A673 (cell line): ENCODE measurements around the gene UBE2E2. TPM values are rescaled to one million over a fixed set of nuclear protein-coding genes. Genes with fewer than 3 reads are reported as not detected.

Source experiments
- BruUV-seq: library from RNA; stranded (reverse); fragments of 400-500 nt; replicated peaks from 2 replicates; lab custom pipeline; 2021; lab: Mats Ljungman, UMichigan
- CTCF ChIA-PET: fragments of 300-600 bp; sonication (Branson Sonifier 250); formaldehyde crosslinking; loops from one replicate; lab custom pipeline; 2022; ENCODE audit warnings: antibody characterized with exemption; lab: Charles Lee
- POLR2A ChIA-PET: fragments of 300-600 bp; sonication (Branson Sonifier 250); formaldehyde crosslinking; loops from one replicate; lab custom pipeline; 2022; ENCODE audit warnings: antibody characterized with exemption; ENCODE audit not compliant: low non-redundant PET; lab: Charles Lee
- DNase-seq: peaks from one replicate; pipeline ENCODE4 v3.0.0-alpha.2; 2015; ENCODE audit warnings: low spot score
- H3K27ac ChIP-seq: fragments of 200-600 bp; sonication (generic); 2 replicates; pipeline ENCODE4 v1.5.1; 2016; ENCODE audit warnings: mixed run types, low read depth, mild to moderate bottlenecking, mixed read lengths, antibody characterized with exemption, low read length; ENCODE audit not compliant: poor library complexity, severe bottlenecking
- H3K27me3 ChIP-seq: fragments of 200-600 bp; sonication (generic); replicated peaks from 2 replicates; pipeline ENCODE4 v1.6.1; 2017; ENCODE audit warnings: mixed run types, low read depth, mild to moderate bottlenecking, mixed read lengths, antibody characterized with exemption, low read length; ENCODE audit not compliant: insufficient read depth, poor library complexity
- H3K36me3 ChIP-seq: fragments of 200-600 bp; sonication (generic); 2 replicates; pipeline ENCODE4 v1.6.1; 2016; ENCODE audit warnings: mixed run types, mild to moderate bottlenecking, mixed read lengths, antibody characterized with exemption, low read length; ENCODE audit not compliant: insufficient read depth, poor library complexity, severe bottlenecking
- H3K4me1 ChIP-seq: fragments of 200-600 bp; sonication (generic); 2 replicates; pipeline ENCODE4 v1.6.1; 2017; ENCODE audit warnings: mixed run types, mild to moderate bottlenecking, mixed read lengths, antibody characterized with exemption, low read length; ENCODE audit not compliant: insufficient read depth, poor library complexity, severe bottlenecking
- H3K4me3 ChIP-seq: fragments of 200-600 bp; sonication (generic); 2 replicates; pipeline ENCODE4 v1.5.1; 2016; ENCODE audit warnings: low read depth, mixed run types, mild to moderate bottlenecking, mixed read lengths, low read length; ENCODE audit not compliant: poor library complexity, severe bottlenecking
- H3K9me3 ChIP-seq: fragments of 200-600 bp; sonication (generic); 2 replicates; pipeline ENCODE4 v1.6.1; 2016; ENCODE audit warnings: mixed run types, low read depth, mild to moderate bottlenecking, mixed read lengths, antibody characterized with exemption, low read length; ENCODE audit not compliant: poor library complexity, severe bottlenecking
- CTCF ChIP-seq: fragments of 300-800, 200-600 bp; sonication (generic); conservative IDR thresholded peaks from 2 replicates; pipeline ENCODE4 v1.5.1; 2017; ENCODE audit warnings: low read depth, mild to moderate bottlenecking, antibody characterized with exemption, low read length, moderate library complexity, mixed read lengths
- EZH2 ChIP-seq: fragments of 200-600 bp; sonication (generic); IDR thresholded peaks from 2 replicates; pipeline ENCODE4 v1.6.1; 2017; ENCODE audit warnings: borderline replicate concordance, low read depth, mild to moderate bottlenecking, mixed read lengths, antibody characterized with exemption, low read length; ENCODE audit not compliant: poor library complexity, severe bottlenecking
- intact Hi-C: fragments of 100-400 bp; cut with micrococcal nuclease; formaldehyde crosslinking; loops from one replicate; pipeline ENCODE4 v1.10.0; 2022; ENCODE audit not compliant: unreplicated experiment
- total RNA-seq: library from RNA; stranded (reverse); gene quantifications from 2 replicates; pipeline ENCODE4 v1.2.3, GENCODE V29; 2021

The UBE2E2 gene
- total RNA-seq, 1 experiment from 2014 or later = 2.0 TPM

- BruUV-seq = no TSS peak
- Histone ChIP-seq H3K36me3 (no peaks in the 10 kb centered on the region), H3K27ac (no peak overlapping the region), H3K4me3 (no peak overlapping the region), H3K9me3 (no peaks in the 10 kb centered on the region), H3K27me3 (peaks cover 44% of the 10 kb centered on the region), H3K4me1 (no peaks in the 10 kb centered on the region)
- DNase-seq = no peak
- ChIA-PET POLR2A (no interaction called here), CTCF (no interaction called here)
- TF ChIP-seq CTCF (no peak), EZH2 (no peak)
- intact Hi-C loops = loop anchor here (10.0 kb wide), 1 partner anchor 668 kb away; no protein-coding TSS in a partner anchor
These were observed 3.2 kb downstream of the UBE2E2 start for GRCh38 chr3:23206366-23206765.

GRCh38 chr3:23209103-23209502 lies 6.0 kb downstream of the UBE2E2 start:
- Histone ChIP-seq H3K4me1 (no peaks in the 10 kb centered on the region), H3K27ac (no peak overlapping the region), H3K36me3 (no peaks in the 10 kb centered on the region), H3K9me3 (no peaks in the 10 kb centered on the region), H3K4me3 (no peak overlapping the region), H3K27me3 (peaks cover 24% of the 10 kb centered on the region)
- POLR2A ChIA-PET = no interaction called here
- intact Hi-C loops = loop anchor here (10.0 kb wide), 1 partner anchor 666 kb away; no protein-coding TSS in a partner anchor
- BruUV-seq = no TSS peak
- CTCF ChIA-PET = no interaction called here
- DNase-seq = no peak
- TF ChIP-seq CTCF (no peak), EZH2 (no peak)

GRCh38 chr3:23209747-23210487 lies 6.8 kb downstream of the UBE2E2 start:
- BruUV-seq = no TSS peak
- CTCF ChIA-PET = no interaction called here
- intact Hi-C loops = loop anchor here (10.0 kb wide), 1 partner anchor 665 kb away; no protein-coding TSS in a partner anchor

More at GRCh38 chr3:23209747-23210487, 6.8 kb downstream of the UBE2E2 start:
- Histone ChIP-seq H3K27ac (no peak overlapping the region), H3K9me3 (no peaks in the 10 kb centered on the region), H3K4me3 (no peak overlapping the region), H3K27me3 (peaks cover 16% of the 10 kb centered on the region), H3K4me1 (no peaks in the 10 kb centered on the region), H3K36me3 (no peaks in the 10 kb centered on the region)
- DNase-seq = no peak
- POLR2A ChIA-PET = no interaction called here
- TF ChIP-seq CTCF = no peak
- no peak for TF ChIP-seq EZH2
